Measurements from ENCODE around the gene OR2A14.
"Not testable (repeated sequence)": the region's sequence is repeated elsewhere in the genome, so short reads cannot be mapped to it uniquely, and the experiment has no call there.

OR2A14 gene, protein sequence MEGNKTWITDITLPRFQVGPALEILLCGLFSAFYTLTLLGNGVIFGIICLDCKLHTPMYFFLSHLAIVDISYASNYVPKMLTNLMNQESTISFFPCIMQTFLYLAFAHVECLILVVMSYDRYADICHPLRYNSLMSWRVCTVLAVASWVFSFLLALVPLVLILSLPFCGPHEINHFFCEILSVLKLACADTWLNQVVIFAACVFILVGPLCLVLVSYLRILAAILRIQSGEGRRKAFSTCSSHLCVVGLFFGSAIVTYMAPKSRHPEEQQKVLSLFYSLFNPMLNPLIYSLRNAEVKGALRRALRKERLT
- 0 reads per million in 2 donors for total RNA-seq

DNA sequence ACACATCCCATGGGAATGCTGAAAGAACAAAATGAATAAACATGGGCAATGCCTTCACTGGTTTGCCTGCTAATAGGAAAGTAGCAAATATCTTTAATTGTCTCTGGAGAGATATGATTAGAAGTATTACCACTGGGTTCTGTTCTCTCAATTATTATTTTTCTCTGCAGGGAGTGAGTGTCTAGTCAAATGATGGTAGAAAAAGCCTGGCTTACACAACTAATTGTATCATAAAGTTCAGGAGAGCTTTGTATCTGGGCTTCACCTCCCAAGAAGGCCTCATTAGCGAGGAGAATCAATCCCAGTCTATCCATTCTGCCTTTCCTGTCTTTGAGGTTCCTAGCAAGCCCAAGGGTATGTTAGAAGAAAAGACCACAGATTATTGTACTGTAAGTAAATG is at the start of gene OR2A14:
OR2A14 (plus strand) TSS at position 301 of the 400 bp plus-strand sequence. CDS start 5,937 bp downstream, outside the sequence.
- DNase-seq = no peak

DNA sequence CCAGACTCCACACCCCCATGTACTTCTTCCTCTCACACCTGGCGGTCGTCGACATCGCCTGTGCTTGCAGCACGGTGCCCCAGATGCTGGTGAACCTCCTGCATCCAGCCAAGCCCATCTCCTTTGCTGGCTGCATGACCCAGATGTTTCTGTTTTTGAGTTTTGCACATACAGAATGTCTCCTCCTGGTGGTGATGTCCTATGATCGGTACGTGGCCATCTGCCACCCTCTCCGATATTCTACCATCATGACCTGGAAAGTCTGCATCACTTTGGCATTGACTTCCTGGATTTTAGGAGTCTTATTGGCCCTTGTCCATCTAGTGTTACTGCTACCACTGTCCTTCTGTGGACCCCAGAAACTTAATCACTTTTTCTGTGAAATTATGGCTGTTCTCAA is 48.6 kb upstream of the OR2A14 start:
- DNase-seq = no peak

DNA sequence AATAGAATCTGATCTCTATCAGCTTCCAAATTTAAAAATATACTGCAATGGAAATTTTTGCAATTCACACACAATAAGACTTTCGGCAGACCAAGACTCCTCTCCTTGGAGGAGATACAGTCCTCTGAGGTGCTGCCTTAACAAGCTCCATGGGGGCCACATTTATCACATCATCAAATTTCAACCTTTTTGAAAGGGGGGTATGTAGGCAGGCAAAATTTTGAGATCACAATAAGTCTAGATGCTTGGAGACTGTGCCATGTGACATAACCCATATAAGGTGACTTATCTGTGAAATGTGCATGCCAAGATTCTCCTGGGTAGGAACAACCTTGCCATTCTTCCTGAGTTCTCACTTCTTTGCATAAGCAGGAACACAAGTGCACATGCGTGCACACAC is 37.0 kb upstream of the OR2A14 start, which contains the start of gene OR2A12:
OR2A12 (plus strand) TSS at position 301 of the 400 bp plus-strand sequence. CDS start 8,830 bp downstream, outside the sequence.
- no peak for DNase-seq

DNA sequence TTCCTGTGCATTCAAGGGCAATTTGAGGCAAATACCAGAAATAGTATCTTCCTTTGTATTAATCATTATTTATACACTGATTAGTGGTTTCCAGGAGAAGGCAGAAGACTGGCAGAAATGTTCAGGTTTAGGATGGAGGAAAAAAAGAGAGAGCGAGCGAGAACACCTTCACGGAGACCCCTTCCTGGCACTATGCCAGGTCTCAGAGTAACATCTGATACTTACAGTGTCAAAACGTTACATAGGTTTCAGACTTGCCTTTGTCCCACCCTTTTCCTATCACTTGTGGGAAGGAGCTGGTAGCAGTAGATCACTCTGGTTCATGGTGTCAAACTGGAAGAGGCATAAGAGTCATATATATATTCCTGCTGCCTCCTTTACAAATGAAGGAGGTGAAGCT is 36.2 kb upstream of the OR2A14 start:
- no peak for DNase-seq

DNA sequence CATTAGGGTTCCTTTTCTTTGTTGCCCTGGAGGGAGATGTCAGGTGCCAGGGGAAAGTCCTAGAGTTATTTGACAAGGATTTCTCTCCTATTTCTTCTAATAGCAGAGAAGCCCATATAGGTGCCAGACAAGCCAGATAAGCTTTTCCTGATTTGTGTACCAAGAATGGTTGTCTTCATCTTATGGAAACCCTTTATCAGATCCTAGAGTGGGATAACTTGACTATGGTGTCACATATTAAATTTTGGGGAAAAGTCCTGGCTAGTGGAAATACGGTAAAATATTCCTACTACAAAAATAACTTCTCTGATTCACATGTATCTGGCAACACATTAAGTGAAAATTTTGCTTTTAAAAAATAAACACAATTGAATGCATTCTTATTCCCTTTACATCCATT is 35.7 kb upstream of the OR2A14 start:
- no peak for DNase-seq

- DNase-seq = no peak
Measured at GRCh38 chr7:144090667-144091066, 32.3 kb upstream of the OR2A14 start.

DNA sequence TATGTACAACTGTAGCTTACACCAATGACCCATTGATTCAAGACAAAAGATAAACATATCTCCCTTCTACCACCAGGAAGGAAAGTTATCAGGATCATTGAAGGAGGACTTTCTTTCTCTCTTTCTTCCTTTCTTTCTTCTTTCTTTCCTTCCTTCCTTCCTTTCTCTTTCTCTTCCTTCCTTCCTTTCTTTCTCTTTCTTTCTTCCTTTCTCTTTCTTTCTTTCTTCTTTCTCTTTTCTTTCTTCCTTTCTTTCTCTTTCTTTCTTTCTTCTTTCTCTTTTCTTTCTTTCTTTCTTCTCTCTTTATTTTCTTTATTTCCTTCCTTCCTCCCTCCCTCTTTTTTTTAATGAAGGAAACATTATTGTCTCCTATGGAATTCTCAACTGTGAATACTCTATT is 24.2 kb upstream of the OR2A14 start:
- no peak for DNase-seq

DNA sequence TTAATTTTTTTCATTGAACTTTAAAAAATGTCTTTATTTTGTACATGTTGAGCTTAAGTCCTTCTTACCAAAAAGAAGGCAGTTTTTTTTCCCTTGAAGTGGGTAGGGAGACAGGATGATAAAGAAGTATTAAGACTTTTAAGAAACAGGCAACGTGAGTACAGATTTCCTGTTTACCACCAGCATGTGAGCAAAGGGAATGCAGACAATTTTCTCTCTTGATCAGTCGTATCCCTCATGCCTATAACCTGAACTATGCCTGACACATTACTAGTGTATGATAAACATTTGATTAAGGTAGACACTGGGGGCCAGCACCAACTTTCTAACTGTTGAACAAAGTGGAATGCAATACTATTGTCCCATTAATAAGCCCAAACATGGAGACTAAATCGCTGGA is 22.4 kb upstream of the OR2A14 start:
- no peak for DNase-seq

DNA sequence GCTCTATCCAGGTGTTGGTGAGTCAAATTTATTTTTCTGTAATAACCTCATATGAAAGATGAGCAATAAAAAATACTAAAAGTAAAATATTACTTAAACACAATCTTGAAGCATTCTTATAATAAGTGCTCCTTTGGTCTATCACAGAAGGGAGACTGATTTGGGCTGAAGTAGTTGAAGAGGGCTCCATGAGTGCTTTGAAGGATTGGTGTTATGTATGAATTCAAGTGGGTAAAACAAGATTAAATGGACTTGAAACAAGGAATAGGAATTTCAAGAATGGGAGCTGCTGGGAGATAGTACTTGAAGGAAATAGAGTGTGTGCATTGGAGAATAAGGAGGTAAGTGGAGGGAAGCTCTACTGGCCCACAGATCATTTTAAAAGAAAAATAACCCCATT is 20.9 kb upstream of the OR2A14 start:
- no peak for DNase-seq

- DNase-seq = no peak
Measured at GRCh38 chr7:144105211-144105610, 17.8 kb upstream of the OR2A14 start.

DNA sequence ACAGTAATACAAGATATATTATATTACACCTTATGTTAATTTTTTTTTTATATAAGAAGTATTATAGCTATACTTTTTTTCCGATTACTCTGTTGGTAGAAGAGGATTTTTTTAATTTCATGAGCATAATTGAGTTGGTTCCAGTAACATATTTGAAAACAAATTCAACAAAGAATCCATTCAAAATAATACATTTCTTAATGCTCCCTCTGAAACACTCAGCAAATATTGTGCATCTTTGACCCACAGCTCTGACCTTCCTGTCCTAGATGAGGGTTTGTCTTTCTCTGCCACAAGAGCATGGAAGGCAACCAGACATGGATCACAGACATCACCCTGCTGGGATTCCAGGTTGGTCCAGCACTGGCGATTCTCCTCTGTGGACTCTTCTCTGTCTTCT is 13.7 kb upstream of the OR2A14 start, which contains the start of gene OR2A2:
OR2A2 (plus strand) TSS at position 301 of the 400 bp plus-strand sequence; CDS start at position 301, 0 bp downstream.
- no peak for DNase-seq

- no peak for DNase-seq
Measured at GRCh38 chr7:144110272-144110671, 12.7 kb upstream of the OR2A14 start.

DNA sequence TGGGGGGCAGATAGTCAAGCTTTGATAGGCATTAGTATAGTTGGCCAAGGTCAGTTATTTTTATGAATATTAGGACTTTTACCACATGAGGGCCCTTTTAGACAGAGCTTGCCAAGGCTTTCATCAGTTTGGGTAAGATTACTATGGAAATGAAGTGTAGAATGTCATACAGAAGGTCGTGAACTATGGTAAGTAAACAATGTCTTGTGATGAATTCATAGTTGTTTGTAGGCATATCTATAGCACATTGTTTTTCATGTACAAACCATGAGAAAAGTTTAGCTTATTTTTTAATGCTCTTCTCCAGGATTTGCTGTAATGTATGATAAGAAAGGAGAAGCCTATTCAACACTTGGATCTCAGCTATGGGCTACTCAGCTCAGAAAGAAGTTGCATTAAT is 9.3 kb upstream of the OR2A14 start:
- DNase-seq = no peak

DNA sequence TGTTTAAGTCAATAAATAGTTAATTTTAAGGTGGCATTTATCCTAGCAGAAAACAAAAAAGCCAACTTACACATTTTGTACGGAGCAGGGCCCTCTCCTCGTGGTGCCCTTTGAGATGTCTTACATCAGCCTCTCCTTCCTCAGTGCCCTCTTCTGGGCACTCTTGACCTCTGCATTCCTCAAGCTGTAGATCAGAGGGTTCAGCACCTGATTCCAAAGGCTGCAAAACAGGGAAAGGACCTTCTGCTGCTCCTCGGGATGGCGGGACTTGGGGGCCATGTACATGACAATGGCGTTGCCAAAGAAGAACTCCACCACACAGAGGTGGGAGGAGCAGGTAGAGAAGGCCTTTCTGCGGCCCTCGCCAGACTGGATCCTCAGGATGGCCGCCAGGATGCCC is 4.6 kb upstream of the OR2A14 start:
- DNase-seq = no peak

- peak; percentile 11 for DNase-seq
Measured at GRCh38 chr7:144127714-144128334, 4.8 kb downstream of the OR2A14 start.

- DNase-seq = not testable (repeated sequence)
Measured at GRCh38 chr7:144129601-144130000, 6.6 kb downstream of the OR2A14 start.

DNA sequence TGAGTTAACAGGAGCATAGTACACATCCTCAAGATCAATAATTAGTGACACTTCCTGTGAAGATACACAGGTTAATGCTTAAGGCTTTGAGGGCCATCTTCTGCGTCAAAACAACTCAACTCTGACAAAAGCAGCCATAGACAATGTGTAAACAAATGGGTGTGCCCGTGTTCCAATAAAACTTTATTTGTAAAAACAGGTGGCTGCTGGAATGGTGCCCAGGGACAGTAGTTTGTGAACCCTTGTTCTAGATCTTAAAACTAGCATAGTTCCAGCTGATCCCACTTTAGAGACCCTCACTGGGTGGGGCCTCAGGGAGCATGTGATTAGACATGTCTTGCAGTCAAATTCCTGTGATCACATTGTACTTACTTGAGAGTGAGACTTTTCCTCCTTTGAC is 7.8 kb downstream of the OR2A14 start:
- DNase-seq = no peak

DNA sequence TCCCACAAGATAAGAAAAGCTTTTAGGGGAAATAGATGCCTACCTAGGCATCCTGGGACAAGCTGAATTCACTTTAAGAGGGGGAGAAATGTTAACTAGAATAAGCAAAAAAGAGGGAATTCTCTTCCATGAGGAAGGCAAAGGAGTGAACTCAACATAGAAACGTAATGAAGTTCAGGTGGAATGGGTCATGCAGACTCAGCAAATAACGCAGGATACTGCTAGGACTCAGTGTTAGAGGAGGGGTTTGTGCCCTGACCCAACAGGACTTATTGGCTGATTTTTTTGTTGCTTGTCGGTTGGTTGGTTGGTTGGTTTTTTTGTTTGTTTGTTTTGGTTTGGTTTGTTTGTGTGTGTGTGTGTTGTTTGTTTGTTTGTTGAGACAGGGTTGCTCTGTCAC is 9.3 kb downstream of the OR2A14 start:
- no peak for DNase-seq

- no peak for DNase-seq
Measured at GRCh38 chr7:144133307-144133706, 10.3 kb downstream of the OR2A14 start.

DNA sequence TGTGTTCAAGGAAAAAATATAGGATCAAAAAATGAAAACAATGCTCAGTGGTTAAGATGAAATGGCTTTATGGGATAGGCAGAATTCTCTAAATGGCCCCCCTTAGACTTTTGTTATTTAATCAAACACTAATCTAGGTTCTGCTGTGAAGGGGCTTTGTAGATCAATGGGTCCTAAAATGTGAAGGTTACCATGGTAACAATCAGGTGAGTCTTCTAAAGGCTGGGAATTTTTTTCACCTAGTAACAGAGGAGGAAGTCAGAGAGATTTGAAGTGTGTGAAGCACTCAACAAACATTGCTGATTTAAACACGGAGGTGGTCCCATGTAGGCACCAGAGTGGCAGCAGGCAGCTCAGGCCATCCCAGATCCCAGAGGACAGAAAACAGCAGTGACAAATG is 11.1 kb downstream of the OR2A14 start:
- DNase-seq = no peak

GRCh38 chr7:144137501-144137900 is 14.5 kb downstream of the OR2A14 start:
- no peak for DNase-seq

- DNase-seq = no peak
Measured at GRCh38 chr7:144142187-144142586, 19.2 kb downstream of the OR2A14 start.

DNA sequence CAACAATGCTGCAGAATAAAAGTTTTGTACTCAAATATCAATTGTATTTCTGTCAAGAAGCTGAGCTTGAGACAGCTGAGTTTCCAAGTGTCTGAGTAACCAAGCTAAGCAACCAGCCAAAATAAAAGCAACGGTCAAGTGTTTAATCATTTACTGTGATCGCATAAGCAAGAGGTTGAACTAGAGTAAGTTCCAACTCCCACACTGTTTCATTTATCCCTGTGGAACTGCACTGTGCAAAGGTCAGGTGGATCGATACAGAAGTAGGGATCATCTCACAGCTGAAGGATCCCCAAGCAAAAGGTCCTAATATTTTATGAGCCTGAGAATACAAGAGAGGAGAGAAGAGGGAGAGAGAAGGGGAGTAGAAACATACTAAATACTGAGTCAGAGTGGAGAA is 21.4 kb downstream of the OR2A14 start:
- no peak for DNase-seq

DNA sequence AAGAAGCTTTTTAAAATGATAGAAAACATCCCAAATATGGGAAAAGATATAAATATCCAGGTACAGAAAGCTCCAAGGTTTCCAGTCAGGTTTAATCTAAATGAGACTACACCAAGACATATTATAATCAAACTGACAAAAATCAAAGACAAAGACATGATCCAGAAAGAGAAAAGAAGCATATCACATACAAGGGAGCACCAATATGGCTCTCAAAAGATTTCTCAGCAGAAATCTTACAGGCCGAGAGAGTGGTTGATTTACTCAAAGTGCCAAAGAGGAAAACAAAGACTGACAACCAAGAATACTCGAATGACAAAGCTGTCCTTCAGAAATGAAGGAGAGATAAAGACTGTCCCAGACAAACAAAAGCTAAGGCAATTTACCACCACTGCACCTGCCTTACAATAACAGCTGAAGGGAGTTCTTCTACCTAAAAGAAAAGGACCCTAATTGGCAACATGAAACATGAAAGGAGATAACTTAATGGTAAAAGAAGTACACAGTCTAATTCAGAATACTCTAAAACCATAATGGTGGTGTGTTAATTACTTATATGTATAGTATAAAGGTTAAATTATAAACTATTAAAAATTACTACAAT is 25.4 kb downstream of the OR2A14 start:
- DNase-seq = no peak

Data from activated gamma-delta T cell (primary cell).